K562 (cell line): ENCODE results near the gene HNF1B. TPM values are rescaled to one million over a fixed set of nuclear protein-coding genes. Genes with fewer than 3 reads are reported as not detected.

Experiments
- ATAC-seq: fragments of 200-7000 bp; cut with Tn5 transposase; 3 replicates; pipeline ENCODE4 v1.9.1; 2020; ENCODE audit warnings: moderate library complexity
- BruUV-seq: library from RNA; stranded (reverse); fragments of 400-500 nt; replicated peaks from 2 replicates; lab custom pipeline; 2021; lab: Mats Ljungman, UMichigan
- CTCF ChIA-PET: fragments of 300-600 bp; formaldehyde crosslinking; extraction: SDS; loops from one replicate; lab custom pipeline; 2021; ENCODE audit warnings: low intra/inter-chr PET ratio; lab: Yijun Ruan, JAX
- POLR2A ChIA-PET: fragments of 300-600, 350-650 bp; sonication (Branson Sonifier 250); formaldehyde crosslinking; extraction: SDS; loops from one replicate; lab custom pipeline; 2021; ENCODE audit warnings: antibody characterized with exemption, inconsistent platforms; lab: Yijun Ruan, JAX
- DNase-seq, 4 experiments: peaks; one replicate each; pipeline versions ENCODE4 v3.0.0 to v3.0.0-alpha.2; 2011 to 2018; ENCODE audit warnings: low spot score in 3 of 4, mixed read lengths in 3 of 4; ENCODE audit errors: extremely low read depth in 1 of 4
- FAIRE-seq: peaks from 2 replicates; lab custom pipeline; 2011; peaks lifted over from hg19 to GRCh38; lab: Jason Lieb, UNC
- H2AFZ ChIP-seq: 2 replicates; pipeline ENCODE4 v1.6.0; 2011; ENCODE audit warnings: low read depth, low read length, control low read depth, inconsistent platforms
- H3K27ac ChIP-seq: fragments of 200-600 bp; 3 replicates; pipeline ENCODE4 v1.8.0; 2011; ENCODE audit warnings: low read depth, mild to moderate bottlenecking, control low read depth, inconsistent platforms, low read length, moderate library complexity, mixed read lengths; ENCODE audit errors: extremely low read depth
- H3K27me3 ChIP-seq, 2 experiments: fragments of 300-600 bp in 1 of 2; 2 replicates in 1 of 2; 3 replicates in 1 of 2; pipeline versions ENCODE4 v1.6.0 to v1.8.0; 2011; ENCODE audit warnings: inconsistent platforms in 2 of 2, low read length in 2 of 2, mild to moderate bottlenecking in 1 of 2, mixed read lengths in 1 of 2, moderate library complexity in 1 of 2; ENCODE audit not compliant: control insufficient read depth in 2 of 2, insufficient read depth in 2 of 2
- H3K36me3 ChIP-seq: fragments of 300-600 bp; 3 replicates; pipeline ENCODE4 v1.8.0; 2011; ENCODE audit warnings: mild to moderate bottlenecking, low read length, inconsistent platforms; ENCODE audit not compliant: control insufficient read depth, insufficient read depth
- H3K4me1 ChIP-seq, 2 experiments: fragments of 200-600 bp in 1 of 2; replicated peaks in 1 of 2; 2 replicates in 1 of 2; 3 replicates in 1 of 2; pipeline versions ENCODE4 v1.5.1 to v1.8.0; 2011; ENCODE audit warnings: inconsistent platforms in 2 of 2, low read length in 2 of 2, mild to moderate bottlenecking in 1 of 2, mixed read lengths in 1 of 2, moderate library complexity in 1 of 2; ENCODE audit not compliant: control insufficient read depth in 2 of 2, insufficient read depth in 2 of 2
- H3K4me2 ChIP-seq: 2 replicates; pipeline ENCODE4 v1.6.1; 2011; ENCODE audit warnings: low read length, control low read depth, inconsistent platforms, mixed read lengths; ENCODE audit not compliant: insufficient read depth
- H3K4me3 ChIP-seq: fragments of 200-600 bp; sonication (generic), shearing (Covaris generic); 2 replicates; pipeline ENCODE4 v1.5.1; 2016; ENCODE audit warnings: control low read depth, inconsistent platforms
- H3K79me2 ChIP-seq: fragments of 200-600 bp; 3 replicates; pipeline ENCODE4 v1.8.0; 2011; ENCODE audit warnings: low read length, inconsistent platforms; ENCODE audit not compliant: control insufficient read depth, insufficient read depth
- H3K9ac ChIP-seq, 2 experiments: 2 replicates each; pipeline versions ENCODE4 v1.6.0 to v1.6.1; 2011; ENCODE audit warnings: low read depth in 2 of 2, low read length in 2 of 2, control low read depth in 1 of 2, inconsistent platforms in 1 of 2, mild to moderate bottlenecking in 1 of 2, mixed read lengths in 1 of 2; ENCODE audit not compliant: insufficient read depth in 1 of 2
- H3K9me1 ChIP-seq: one replicate; pipeline ENCODE4 v1.6.0; 2011; ENCODE audit warnings: inconsistent platforms, mild to moderate bottlenecking, low read length, moderate library complexity; ENCODE audit not compliant: control insufficient read depth, insufficient read depth
- H3K9me3 ChIP-seq: replicated peaks from 2 replicates; pipeline ENCODE4 v1.5.1; 2011; ENCODE audit warnings: low read depth, low read length, inconsistent platforms; ENCODE audit not compliant: control insufficient read depth, insufficient read depth
- H4K20me1 ChIP-seq: replicated peaks from 2 replicates; pipeline ENCODE4 v1.6.1; 2011; ENCODE audit warnings: low read length, inconsistent platforms, mixed read lengths; ENCODE audit not compliant: control insufficient read depth, insufficient read depth
- BCL6 ChIP-seq: fragments of 250-450 bp; sonication (Bioruptor Pico); IDR thresholded peaks from 2 replicates; pipeline ENCODE4 v1.4.0; 2020
- BCOR ChIP-seq: fragments of 450-650 bp; IDR thresholded peaks from 2 replicates; pipeline ENCODE4 v1.6.1; 2016
- BDP1 ChIP-seq: IDR thresholded peaks from 3 replicates; pipeline ENCODE4 v1.6.1; 2011; ENCODE audit not compliant: insufficient read length, insufficient read depth
- CHAMP1 ChIP-seq: fragments of 450-650 bp; IDR thresholded peaks from 2 replicates; pipeline ENCODE4 v1.6.1; 2016; ENCODE audit warnings: mild to moderate bottlenecking
- DACH1 ChIP-seq: fragments of 450-650 bp; IDR thresholded peaks from 2 replicates; pipeline ENCODE4 v1.6.1; 2018; ENCODE audit not compliant: partially characterized antibody
- EWSR1 ChIP-seq: fragments of 450-650 bp; IDR thresholded peaks from 2 replicates; pipeline ENCODE4 v1.6.1; 2018; ENCODE audit warnings: borderline replicate concordance, mild to moderate bottlenecking, low read depth, moderate library complexity; ENCODE audit not compliant: partially characterized antibody
- IFI16 ChIP-seq: fragments of 250-450 bp; sonication (Bioruptor Pico); IDR thresholded peaks from 2 replicates; pipeline ENCODE4 v2.1.2; 2022; ENCODE audit warnings: mild to moderate bottlenecking, inconsistent platforms
- KAT7 ChIP-seq: sonication (generic); formaldehyde crosslinking; IDR thresholded peaks from 2 replicates; pipeline ENCODE4 v1.8.0; 2022; ENCODE audit warnings: missing genetic modification reagents, mild to moderate bottlenecking, borderline replicate concordance
- MCM3 ChIP-seq: fragments of 450-650 bp; IDR thresholded peaks from 2 replicates; pipeline ENCODE4 v1.6.1; 2016
- MTA1 ChIP-seq: fragments of 450-650 bp; IDR thresholded peaks from 2 replicates; pipeline ENCODE4 v1.6.1; 2017; ENCODE audit warnings: borderline replicate concordance
- SMARCE1 ChIP-seq: fragments of 450-650 bp; IDR thresholded peaks from 2 replicates; pipeline ENCODE4 v1.7.1; 2016; ENCODE audit warnings: mild to moderate bottlenecking
- USF1 ChIP-seq: sonication (generic); formaldehyde crosslinking; IDR thresholded peaks from 2 replicates; pipeline ENCODE4 v1.9.0; 2022; ENCODE audit warnings: mild to moderate bottlenecking, missing genetic modification reagents
- XRCC5 ChIP-seq: fragments of 200-400 bp; formaldehyde crosslinking; IDR thresholded peaks from 2 replicates; pipeline ENCODE4 v1.6.1; 2017; ENCODE audit warnings: low read depth, mild to moderate bottlenecking, low read length
- ZBTB34 ChIP-seq: fragments of 250-450 bp; sonication (Bioruptor Pico); IDR thresholded peaks from 2 replicates; pipeline ENCODE4 v1.8.0; 2021; ENCODE audit warnings: mild to moderate bottlenecking, moderate library complexity
- ZHX1 ChIP-seq: fragments of 150-350 bp; conservative IDR thresholded peaks from 2 replicates; pipeline ENCODE4 v1.6.1; 2014; ENCODE audit warnings: low read length
- ZNF143 ChIP-seq: sonication (generic); formaldehyde crosslinking; IDR thresholded peaks from 2 replicates; pipeline ENCODE4 v1.9.0; 2022; ENCODE audit warnings: mild to moderate bottlenecking, missing genetic modification reagents
- ZNF197 ChIP-seq: fragments of 200-800 bp; sonication (Bioruptor generic); IDR thresholded peaks from 2 replicates; pipeline ENCODE4 v1.6.1; 2016; ENCODE audit warnings: low read depth, missing genetic modification characterization, missing compliant biosample characterization
- ZNF431 ChIP-seq: sonication (generic); formaldehyde crosslinking; IDR thresholded peaks from 2 replicates; pipeline ENCODE4 v1.8.0; 2022; ENCODE audit warnings: mild to moderate bottlenecking, missing genetic modification reagents
- WGBS: fragments of 100-300 bp; shearing (Covaris generic); methylation state at CpG from one replicate; pipeline ENCODE4 v1.1.6; 2016; ENCODE audit warnings: low coverage, mixed read lengths; ENCODE audit not compliant: insufficient coverage; ENCODE audit errors: missing lambda C conversion rate; 5-methylcytosine and 5-hydroxymethylcytosine counted together
- in situ Hi-C: fragments of 300-500 bp; cut with MboI; formaldehyde crosslinking; loops from 4 replicates; pipeline ENCODE4 v1.15.0; 2018; ENCODE audit warnings: inconsistent platforms, mixed read lengths
- intact Hi-C: fragments of 100-400 bp; cut with micrococcal nuclease; formaldehyde crosslinking; loops from 2 replicates; pipeline ENCODE4 v1.14.2; 2022
- polyA plus RNA-seq, 8 experiments: library from polyadenylated mRNA; depleted of rRNA in 4 of 8; stranded (reverse) in 5 of 8; unstranded in 3 of 8; fragments of >200 nt; fragmentation: Nextera tagmentation in 2 of 8; fragmentation: Illumina TruSeq in 1 of 8; extraction: Ambion mirVana in 2 of 8; extraction: Trizol in 1 of 8; gene quantifications; 2 replicates each; pipeline versions ENCODE4 v1.2.1 to v1.2.3, GENCODE V29; 2011 to 2014; ENCODE audit warnings: inconsistent platforms in 1 of 8, missing spikeins in 1 of 8
- total RNA-seq, 7 experiments: library from RNA; depleted of rRNA in 6 of 7; stranded (reverse); fragments of >200 nt in 6 of 7; fragmentation: Illumina TruSeq in 2 of 7; extraction: Trizol in 2 of 7; gene quantifications; 2 replicates each; pipeline versions ENCODE4 v1.2.1 to v1.2.3, GENCODE V29; 2011 to 2021; ENCODE audit warnings: low replicate concordance in 1 of 7

Gene HNF1B
- total and polyA plus RNA-seq, 9 of the 15 experiments (the other 6 are each of a cell fraction or from before 2014, with no cell fraction given): not detected

- 0% methylated on average over 5 of the region's 5 CpGs for WGBS
- no peak overlapping the region for H3K4me3 ChIP-seq
- ATAC-seq (no peak), DNase-seq (no peak), FAIRE-seq (no peak)
- intact Hi-C loops (no loop called here), in situ Hi-C loops (no loop called here)
- H3K27me3 ChIP-seq: peaks cover 17 to 29% of the 10 kb centered on the region in 2 experiments; a peak in 4 of 5 replicates
- H3K9me3 ChIP-seq: no peaks in the 10 kb centered on the region
- no peaks in the 10 kb centered on the region for H3K4me1 ChIP-seq
- no peaks in the 10 kb centered on the region for H3K36me3 ChIP-seq
- no peak overlapping the region for H3K9ac ChIP-seq
- ChIA-PET CTCF (interaction anchor here (0.7 kb wide), 1 partner anchor 87 kb away, joined by 3 read pairs; no protein-coding TSS in a partner anchor), POLR2A (no interaction called here)
- no peak overlapping the region for H3K27ac ChIP-seq
- no peaks in the 10 kb centered on the region for H3K9me1 ChIP-seq
- no peak overlapping the region for H3K4me2 ChIP-seq
- no peaks in the 10 kb centered on the region for H3K79me2 ChIP-seq
- H4K20me1 ChIP-seq: no peaks in the 10 kb centered on the region
- BruUV-seq: no TSS peak
- H2AFZ ChIP-seq: no peak overlapping the region
- TF ChIP-seq ZNF197 (CRISPR knock-in tag): no peak
- no peak for TF ChIP-seq BCL6 (CRISPR knock-in tag)
- TF ChIP-seq DACH1: no peak
- no peak for TF ChIP-seq ZHX1
- no peak for TF ChIP-seq BCOR
- TF ChIP-seq ZNF431: no peak
- TF ChIP-seq XRCC5: no peak
- TF ChIP-seq MTA1: no peak
- TF ChIP-seq USF1 (CRISPR knock-in tag): no peak
- TF ChIP-seq CHAMP1: no peak
- TF ChIP-seq IFI16 (CRISPR knock-in tag): no peak
- TF ChIP-seq SMARCE1: no peak
- TF ChIP-seq EWSR1: no peak
- TF ChIP-seq ZBTB34 (CRISPR knock-in tag): no peak
- TF ChIP-seq MCM3: no peak
- no peak for TF ChIP-seq ZNF143 (CRISPR knock-in tag)
- no peak for TF ChIP-seq KAT7
- no peak for TF ChIP-seq BDP1
These were observed 44.2 kb upstream of the HNF1B start for GRCh38 chr17:37789021-37789565.
